Measurements from ENCODE around the gene SETX. TPM values are rescaled to one million over a fixed set of nuclear protein-coding genes. Genes with fewer than 3 reads are reported as not detected.

The SETX gene
- total RNA-seq, 2 experiments from 2014 or later, result 67.9 to 79.2 TPM

GRCh38 chr9:132239518-132239917 lies 115.3 kb downstream of the SETX start:
- no peak for DNase-seq (ENCODE audit: low spot score)
- Histone ChIP-seq H3K4me3 (ENCODE audit: low read depth, low read length, poor library complexity, severe bottlenecking) (no peak overlapping the region), H3K9me3 (ENCODE audit: low read length) (no peaks in the 10 kb centered on the region), H3K9me2 (ENCODE audit: insufficient read depth, low read length) (no peaks in the 10 kb centered on the region), H3K27ac (ENCODE audit: low read depth, low read length, poor library complexity, severe bottlenecking) (no peak overlapping the region), H3K4me2 (ENCODE audit: low read length) (no peak overlapping the region), H3K4me1 (ENCODE audit: insufficient read depth, low read length, poor library complexity, severe bottlenecking) (peaks cover 17% of the 10 kb centered on the region), H3K36me3 (ENCODE audit: insufficient read depth, low read length) (no peaks in the 10 kb centered on the region), H4K20me1 (ENCODE audit: insufficient read depth, low read length) (no peaks in the 10 kb centered on the region), H3K79me2 (ENCODE audit: insufficient read depth, low read depth, low read length) (no peaks in the 10 kb centered on the region), H2AFZ (ENCODE audit: low read length) (no peak overlapping the region)
- TF ChIP-seq CTCF (conservative IDR thresholded peaks at IDR 0.05; ENCODE audit: low read length), result no peak
- no peak for TF ChIP-seq EZH2phosphoT487 (IDR thresholded peaks at IDR 0.05; ENCODE audit: borderline replicate concordance, low read depth, low read length)
- CTCF ChIA-PET (ENCODE audit: unreplicated experiment), result no interaction called here
- BruUV-seq (replicated peaks), result no TSS peak
- POLR2A ChIA-PET, result no interaction called here
- intact Hi-C loops (cut with micrococcal nuclease; ENCODE audit: unreplicated experiment), result no loop called here

GRCh38 chr9:132238992-132239391 lies 115.8 kb downstream of the SETX start:
- no TSS peak for BruUV-seq (replicated peaks)
- Histone ChIP-seq H3K79me2 (ENCODE audit: insufficient read depth, low read depth, low read length) (no peaks in the 10 kb centered on the region), H3K36me3 (ENCODE audit: insufficient read depth, low read length) (no peaks in the 10 kb centered on the region), H3K9me2 (ENCODE audit: insufficient read depth, low read length) (no peaks in the 10 kb centered on the region), H3K4me3 (ENCODE audit: low read depth, low read length, poor library complexity, severe bottlenecking) (no peak overlapping the region), H3K4me2 (ENCODE audit: low read length) (no peak overlapping the region), H2AFZ (ENCODE audit: low read length) (no peak overlapping the region), H3K27ac (ENCODE audit: low read depth, low read length, poor library complexity, severe bottlenecking) (no peak overlapping the region), H3K4me1 (ENCODE audit: insufficient read depth, low read length, poor library complexity, severe bottlenecking) (peaks cover 17% of the 10 kb centered on the region), H3K9me3 (ENCODE audit: low read length) (no peaks in the 10 kb centered on the region), H4K20me1 (ENCODE audit: insufficient read depth, low read length) (no peaks in the 10 kb centered on the region)
- intact Hi-C loops (cut with micrococcal nuclease; ENCODE audit: unreplicated experiment), result no loop called here
- no peak for DNase-seq (ENCODE audit: low spot score)
- ChIA-PET POLR2A (no interaction called here), CTCF (ENCODE audit: unreplicated experiment) (no interaction called here)
- TF ChIP-seq EZH2phosphoT487 (IDR thresholded peaks at IDR 0.05; ENCODE audit: borderline replicate concordance, low read depth, low read length) (no peak), CTCF (conservative IDR thresholded peaks at IDR 0.05; ENCODE audit: low read length) (no peak)

- TF ChIP-seq CTCF (conservative IDR thresholded peaks at IDR 0.05; ENCODE audit: low read length) (no peak), EZH2phosphoT487 (IDR thresholded peaks at IDR 0.05; ENCODE audit: borderline replicate concordance, low read depth, low read length) (no peak)
- no TSS peak for BruUV-seq (replicated peaks)
- peaks cover 12% of the 10 kb centered on the region for H3K4me1 ChIP-seq (ENCODE audit: insufficient read depth, low read length, poor library complexity, severe bottlenecking)
- H3K9me2 ChIP-seq (ENCODE audit: insufficient read depth, low read length), result no peaks in the 10 kb centered on the region
- no peak overlapping the region for H3K4me2 ChIP-seq (ENCODE audit: low read length)
- no peaks in the 10 kb centered on the region for H3K9me3 ChIP-seq (ENCODE audit: low read length)
- CTCF ChIA-PET (ENCODE audit: unreplicated experiment), result no interaction called here
- H2AFZ ChIP-seq (ENCODE audit: low read length), result no peak overlapping the region
- H3K79me2 ChIP-seq (ENCODE audit: insufficient read depth, low read depth, low read length), result no peaks in the 10 kb centered on the region
- no peak for DNase-seq (ENCODE audit: low spot score)
- H3K36me3 ChIP-seq (ENCODE audit: insufficient read depth, low read length), result no peaks in the 10 kb centered on the region
- no peak overlapping the region for H3K27ac ChIP-seq (ENCODE audit: low read depth, low read length, poor library complexity, severe bottlenecking)
- intact Hi-C loops (cut with micrococcal nuclease; ENCODE audit: unreplicated experiment), result no loop called here
- no peak overlapping the region for H3K4me3 ChIP-seq (ENCODE audit: low read depth, low read length, poor library complexity, severe bottlenecking)
- H4K20me1 ChIP-seq (ENCODE audit: insufficient read depth, low read length), result no peaks in the 10 kb centered on the region
- POLR2A ChIA-PET, result no interaction called here
These were observed 116.5 kb downstream of the SETX start for GRCh38 chr9:132238026-132238972.

Measured in OCI-LY7 (cell line).